ENCODE measurements around the gene PRMT1. TPM values are rescaled to one million over a fixed set of nuclear protein-coding genes. Genes with fewer than 3 reads are reported as not detected.
A peak's percentile ranks its signal among the peaks of the same experiment; 100 is the strongest.

PRMT1 gene
- total and polyA plus RNA-seq, 8 donors, result 27.2 to 98.7 (median 46.8) TPM

GRCh38 chr19:49655570-49656455 lies 21.3 kb upstream of the PRMT1 start:
- DNase-seq, result peak in 1 of 6 donors; percentile 52
- FAIRE-seq, result no peak
- Histone ChIP-seq H3K4me1 (no peaks in the 10 kb centered on the region), H3K4me3 (no peak overlapping the region), H3K27ac (no peak overlapping the region), H3K27me3 (no peaks in the 10 kb centered on the region), H3K9me3 (no peaks in the 10 kb centered on the region), H3K36me3 (peaks cover 0 to 59% (median 19%) of the 10 kb centered on the region in 3 donors)
- intact Hi-C loops (cut with DNase I), result no loop called here
- no peak for TF ChIP-seq CTCF (IDR thresholded peaks at IDR 0.05)
- WGBS, 2 donors, result 91 to 93% methylated on average over 23 of the region's 23 CpGs
- ATAC-seq, result no peak

- no peak for TF ChIP-seq CTCF (IDR thresholded peaks at IDR 0.05)
- no peaks in the 10 kb centered on the region for H3K27me3 ChIP-seq
- DNase-seq, result peak in 1 of 6 donors; percentile 25
- H3K4me1 ChIP-seq, result no peaks in the 10 kb centered on the region
- H3K27ac ChIP-seq, result no peak overlapping the region
- no peak overlapping the region for H3K4me3 ChIP-seq
- no peak for ATAC-seq
- no peaks in the 10 kb centered on the region for H3K9me3 ChIP-seq
- 90 to 95% methylated on average over 17 of the region's 17 CpGs for WGBS, 2 donors
- intact Hi-C loops (cut with DNase I), result no loop called here
- peaks cover 0 to 53% (median 19%) of the 10 kb centered on the region in 3 donors for H3K36me3 ChIP-seq
- no peak for FAIRE-seq
Observed at GRCh38 chr19:49656456-49657109, 20.5 kb upstream of the PRMT1 start.

- Histone ChIP-seq H3K9me3 (no peaks in the 10 kb centered on the region), H3K4me3 (no peak overlapping the region), H3K27ac (no peak overlapping the region), H3K36me3 (peaks cover 0 to 55% (median 22%) of the 10 kb centered on the region in 3 donors), H3K27me3 (no peaks in the 10 kb centered on the region), H3K4me1 (no peaks in the 10 kb centered on the region)
- ATAC-seq (no peak), DNase-seq (peak in 1 of 6 donors; percentile 72), FAIRE-seq (no peak)
- intact Hi-C loops (cut with DNase I), result no loop called here
- 88 to 91% methylated on average over 22 of the region's 22 CpGs for WGBS, 2 donors
- no peak for TF ChIP-seq CTCF (IDR thresholded peaks at IDR 0.05)
Observed at GRCh38 chr19:49657493-49658138, 19.5 kb upstream of the PRMT1 start.

GRCh38 chr19:49658139-49658517 lies 18.9 kb upstream of the PRMT1 start:
- 90 to 95% methylated on average over 12 to 15 of the region's 15 CpGs for WGBS, 2 donors
- no peak for FAIRE-seq
- peaks cover 0 to 50% (median 17%) of the 10 kb centered on the region in 3 donors for H3K36me3 ChIP-seq
- DNase-seq, result peak in 2 of 6 donors; percentile 49 to 67
- H3K27ac ChIP-seq, result no peak overlapping the region
- no peak for TF ChIP-seq CTCF (IDR thresholded peaks at IDR 0.05)
- H3K4me1 ChIP-seq, result no peaks in the 10 kb centered on the region
- intact Hi-C loops (cut with DNase I), result no loop called here
- H3K27me3 ChIP-seq, result no peaks in the 10 kb centered on the region
- H3K9me3 ChIP-seq, result no peaks in the 10 kb centered on the region
- ATAC-seq, result no peak
- no peak overlapping the region for H3K4me3 ChIP-seq
